22Rv1 (cell line): Measurements from ENCODE around the gene RTL1.

ENCODE experiments used
- H3K27ac ChIP-seq: fragments of 450-650 bp; 2 replicates; pipeline ENCODE4 v1.5.1; 2017
- CTCF ChIP-seq: fragments of 450-650 bp; IDR thresholded peaks from 2 replicates; pipeline ENCODE4 v1.5.1; 2017; ENCODE audit warnings: mild to moderate bottlenecking
- ZFX ChIP-seq: fragments of 450-650 bp; IDR thresholded peaks from 2 replicates; pipeline ENCODE4 v1.6.1; 2017; ENCODE audit warnings: antibody characterized with exemption, borderline replicate concordance

The RTL1 gene

GRCh38 chr14:100896369-100897060 lies 7.0 kb downstream of the RTL1 start:
- no peak for TF ChIP-seq CTCF
- TF ChIP-seq ZFX, result no peak
- H3K27ac ChIP-seq, result no peak overlapping the region

- no peak overlapping the region for H3K27ac ChIP-seq
- TF ChIP-seq ZFX (no peak), CTCF (no peak)
These were observed 8.1 kb downstream of the RTL1 start for GRCh38 chr14:100895411-100895810.

- H3K27ac ChIP-seq, result no peak overlapping the region
- TF ChIP-seq CTCF, result no peak
- TF ChIP-seq ZFX, result no peak
These were observed 9.1 kb downstream of the RTL1 start for GRCh38 chr14:100894416-100894815.

GRCh38 chr14:100893760-100894159 lies 9.8 kb downstream of the RTL1 start:
- TF ChIP-seq ZFX, result no peak
- no peak for TF ChIP-seq CTCF
- no peak overlapping the region for H3K27ac ChIP-seq

- TF ChIP-seq ZFX, result no peak
- no peak for TF ChIP-seq CTCF
- no peak overlapping the region for H3K27ac ChIP-seq
These were observed 10.3 kb downstream of the RTL1 start for GRCh38 chr14:100893228-100893601.

GRCh38 chr14:100892496-100893227 lies 10.9 kb downstream of the RTL1 start:
- no peak overlapping the region for H3K27ac ChIP-seq
- TF ChIP-seq CTCF, result no peak
- no peak for TF ChIP-seq ZFX

GRCh38 chr14:100891501-100892445 lies 11.7 kb downstream of the RTL1 start:
- no peak overlapping the region for H3K27ac ChIP-seq
- TF ChIP-seq CTCF (no peak), ZFX (no peak)
